LoVo (cell line): Measurements from ENCODE around the gene SNED1.
"Not testable (repeated sequence)": the region's sequence is repeated elsewhere in the genome, so short reads cannot be mapped to it uniquely, and the experiment has no call there.

Experiments used
- DNase-seq: peaks from one replicate; pipeline ENCODE4 v3.0.0-alpha.2; 2016; ENCODE audit warnings: low spot score

The SNED1 gene

DNA sequence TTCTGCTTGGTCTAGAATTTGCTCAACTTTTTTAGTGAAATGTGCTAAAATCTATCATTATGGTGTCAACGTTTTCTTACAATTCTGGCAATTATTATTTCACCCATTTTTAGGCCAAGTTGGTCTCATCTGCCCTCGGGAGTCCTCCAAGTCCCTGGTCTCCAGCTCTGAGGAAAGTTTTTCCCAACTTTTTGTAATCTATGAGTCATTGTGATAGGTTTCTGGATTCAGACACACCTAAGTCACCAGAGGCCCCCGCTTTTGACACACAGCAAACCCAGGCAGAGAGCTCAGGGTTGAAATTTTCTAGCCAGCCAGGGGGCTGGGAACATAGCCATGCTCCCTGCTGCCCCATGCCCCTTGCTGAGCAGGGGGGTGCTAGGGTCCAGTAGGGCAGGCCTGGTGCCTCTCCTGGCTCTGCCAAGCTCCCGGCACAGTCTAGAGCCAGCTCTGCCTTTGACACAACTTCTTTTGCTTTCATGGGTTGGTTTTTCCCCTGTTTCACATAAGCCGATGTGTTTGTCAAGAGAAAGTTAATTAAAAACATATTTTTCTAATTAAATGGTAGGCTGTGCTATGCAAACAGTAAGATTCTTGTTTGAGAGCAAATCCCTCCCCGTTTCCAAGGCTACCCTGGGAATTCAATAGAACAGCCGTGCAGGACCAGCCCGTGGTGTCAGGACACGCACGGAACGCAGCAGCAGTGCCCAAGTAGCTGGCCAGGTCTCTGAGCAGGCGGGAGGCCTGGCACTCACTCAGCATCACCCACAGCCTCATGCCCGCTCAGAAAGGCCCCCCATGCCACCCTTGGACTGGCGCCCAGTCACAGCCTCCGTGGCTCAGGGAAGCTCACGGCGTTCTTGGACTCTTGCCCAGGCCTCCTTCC lies 25.5 kb upstream of the SNED1 start:
- no peak for DNase-seq

- no peak for DNase-seq
These were observed 23.4 kb upstream of the SNED1 start for GRCh38 chr2:240974771-240975572.

DNA sequence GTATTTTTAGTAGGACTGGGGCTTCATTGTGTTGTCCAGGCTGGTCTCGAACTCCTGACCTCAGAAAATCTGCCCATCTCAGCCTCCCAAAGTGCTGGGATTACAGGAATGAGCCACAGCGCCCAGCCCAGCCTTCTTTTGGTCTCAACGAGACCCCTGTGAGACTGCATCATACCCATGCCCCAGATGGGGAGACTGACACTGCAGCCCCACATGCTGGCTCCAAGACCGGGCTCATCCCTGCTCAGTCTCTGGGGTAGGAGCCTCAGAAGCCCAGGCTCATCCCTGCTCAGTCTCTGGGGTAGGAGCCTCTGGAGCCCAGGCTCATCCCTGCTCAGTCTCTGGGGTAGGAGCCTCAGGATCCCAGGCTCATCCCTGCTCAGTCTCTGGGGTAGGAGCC lies 22.5 kb upstream of the SNED1 start:
- DNase-seq: not testable (repeated sequence)

GRCh38 chr2:240981280-240981679 lies 17.1 kb upstream of the SNED1 start:
- no peak for DNase-seq

DNA sequence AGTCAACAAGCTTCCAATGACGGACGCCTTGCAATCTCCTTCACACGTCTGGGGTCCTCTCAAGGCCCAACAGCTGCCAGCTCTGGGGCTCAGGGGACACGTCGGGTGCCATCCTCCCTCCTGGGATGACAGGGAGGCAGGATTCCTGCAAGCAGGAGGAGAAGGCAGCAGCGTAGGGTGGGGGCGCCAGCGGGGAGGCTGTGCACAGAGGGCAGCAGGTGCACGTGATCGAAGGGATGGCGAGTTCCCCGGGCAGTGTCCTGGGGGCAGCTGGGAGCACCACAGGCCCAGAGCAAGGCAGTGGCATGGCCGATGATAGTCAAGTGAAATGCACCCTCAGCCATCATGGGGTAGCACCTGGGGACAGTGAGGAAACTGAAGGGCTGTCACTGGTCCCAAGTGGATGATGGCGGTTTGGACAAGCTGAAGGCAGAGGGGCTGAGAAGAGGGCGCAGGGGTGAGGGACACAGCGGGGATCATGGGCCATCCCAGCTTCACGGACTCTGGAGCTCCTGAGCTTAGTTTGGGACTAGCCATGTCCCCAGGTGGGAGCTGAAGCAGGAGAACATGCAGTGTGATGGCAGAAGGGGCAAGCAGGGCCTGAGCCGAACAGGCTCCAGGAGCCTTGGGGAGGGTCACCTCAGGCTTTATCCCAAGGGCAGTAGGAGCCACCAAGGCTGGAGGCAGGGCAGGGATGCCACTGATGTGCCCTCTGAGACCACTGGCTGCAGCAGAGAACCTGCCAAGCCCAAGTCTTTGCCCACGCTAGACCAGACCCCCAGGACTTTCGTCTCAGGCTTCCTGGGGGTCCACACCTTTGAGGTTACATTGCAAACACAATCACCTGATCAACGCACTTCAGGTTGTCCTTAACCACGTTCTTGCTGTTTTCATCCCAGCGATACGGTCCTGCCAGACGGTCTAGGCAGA lies 16.3 kb upstream of the SNED1 start:
- DNase-seq: no peak

GRCh38 chr2:240982821-240983281 lies 15.6 kb upstream of the SNED1 start:
- no peak for DNase-seq

DNA sequence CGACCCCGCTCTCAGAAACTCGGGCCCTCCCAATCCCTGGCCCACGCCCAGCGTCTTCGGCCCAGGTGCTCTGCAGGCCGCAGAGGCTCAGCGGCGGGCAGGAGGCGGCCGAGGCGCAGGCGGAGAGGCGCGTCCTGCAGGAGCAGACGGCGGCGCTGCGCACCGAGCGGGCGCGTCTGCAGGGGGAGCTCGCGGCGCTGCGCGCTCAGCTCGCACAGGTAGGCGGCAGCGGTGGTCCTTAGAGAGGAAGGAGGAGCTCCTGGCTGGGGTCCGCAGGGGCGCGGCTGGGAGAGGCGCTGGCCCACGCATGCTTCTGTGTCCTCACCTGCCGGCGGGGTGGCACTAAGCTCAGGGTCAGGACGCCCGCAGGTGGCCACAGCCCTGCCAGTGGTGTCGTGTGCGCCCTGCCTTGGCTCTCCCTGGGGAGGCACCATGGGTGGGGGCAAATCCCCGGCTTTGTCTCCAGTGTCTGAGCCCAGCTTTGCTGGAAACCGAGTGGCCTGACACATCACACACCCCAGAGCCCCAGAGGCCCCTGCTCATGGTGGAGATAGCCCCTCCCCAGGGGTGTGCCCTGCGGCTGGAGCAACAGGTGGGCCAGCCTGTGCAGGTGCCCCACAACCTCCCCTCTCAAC lies 14.9 kb upstream of the SNED1 start:
- peak; percentile 12 for DNase-seq

GRCh38 chr2:240983996-240984498 lies 14.4 kb upstream of the SNED1 start:
- no peak for DNase-seq

GRCh38 chr2:240985881-240986786 lies 12.3 kb upstream of the SNED1 start:
- no peak for DNase-seq

DNA sequence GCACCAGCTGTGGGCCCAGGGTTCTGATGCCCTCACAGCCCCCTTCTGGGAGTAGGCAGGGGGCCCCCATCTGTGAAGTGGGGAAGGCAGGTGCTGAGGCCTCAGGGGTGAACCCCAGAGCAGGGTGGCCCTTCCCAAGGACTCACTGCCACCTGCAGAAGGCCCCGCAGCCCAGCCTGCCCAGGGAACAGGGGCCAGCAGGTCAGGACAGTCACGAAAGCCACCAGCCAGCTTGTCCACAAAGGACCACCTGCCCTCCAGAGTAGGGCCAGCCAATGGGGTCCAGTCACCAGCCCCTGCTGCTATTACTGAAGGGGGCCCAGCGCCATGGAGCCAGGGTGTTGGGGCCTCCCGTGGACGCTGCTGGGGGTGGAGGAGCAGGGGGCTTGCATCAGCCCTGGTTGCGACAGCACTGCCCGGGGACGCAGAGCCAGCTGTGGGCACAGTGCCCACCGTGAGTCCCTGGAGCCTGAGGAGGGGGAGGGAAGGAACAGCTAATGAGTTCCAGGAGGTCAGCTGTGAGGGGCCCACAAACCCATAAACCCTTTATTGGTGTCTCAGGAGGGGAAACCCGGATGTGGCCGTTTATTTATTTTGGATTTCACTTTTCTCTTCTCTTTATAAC lies 11.5 kb upstream of the SNED1 start:
- no peak for DNase-seq

DNA sequence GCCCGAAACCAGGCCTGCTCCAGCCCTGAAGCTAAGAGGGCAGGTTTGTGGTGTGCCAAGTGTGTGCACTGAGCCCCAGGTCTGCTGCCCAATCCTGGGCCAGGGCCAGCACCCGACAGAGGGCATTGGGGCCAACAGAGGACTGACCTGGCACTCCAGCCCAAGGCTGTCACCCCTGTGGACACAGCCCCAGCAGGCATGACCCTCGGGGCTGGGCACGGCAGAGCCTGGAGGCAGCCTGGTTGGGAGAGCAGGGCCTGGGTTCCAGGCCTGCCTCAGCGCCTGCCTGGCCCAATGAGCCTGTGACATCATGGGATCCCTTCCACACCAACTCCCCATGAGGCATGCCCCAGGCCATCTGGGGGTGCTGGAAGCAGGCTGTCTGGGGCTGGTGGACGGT lies 10.8 kb upstream of the SNED1 start:
- no peak for DNase-seq

- no peak for DNase-seq
These were observed 10.3 kb upstream of the SNED1 start for GRCh38 chr2:240988146-240988545.

DNA sequence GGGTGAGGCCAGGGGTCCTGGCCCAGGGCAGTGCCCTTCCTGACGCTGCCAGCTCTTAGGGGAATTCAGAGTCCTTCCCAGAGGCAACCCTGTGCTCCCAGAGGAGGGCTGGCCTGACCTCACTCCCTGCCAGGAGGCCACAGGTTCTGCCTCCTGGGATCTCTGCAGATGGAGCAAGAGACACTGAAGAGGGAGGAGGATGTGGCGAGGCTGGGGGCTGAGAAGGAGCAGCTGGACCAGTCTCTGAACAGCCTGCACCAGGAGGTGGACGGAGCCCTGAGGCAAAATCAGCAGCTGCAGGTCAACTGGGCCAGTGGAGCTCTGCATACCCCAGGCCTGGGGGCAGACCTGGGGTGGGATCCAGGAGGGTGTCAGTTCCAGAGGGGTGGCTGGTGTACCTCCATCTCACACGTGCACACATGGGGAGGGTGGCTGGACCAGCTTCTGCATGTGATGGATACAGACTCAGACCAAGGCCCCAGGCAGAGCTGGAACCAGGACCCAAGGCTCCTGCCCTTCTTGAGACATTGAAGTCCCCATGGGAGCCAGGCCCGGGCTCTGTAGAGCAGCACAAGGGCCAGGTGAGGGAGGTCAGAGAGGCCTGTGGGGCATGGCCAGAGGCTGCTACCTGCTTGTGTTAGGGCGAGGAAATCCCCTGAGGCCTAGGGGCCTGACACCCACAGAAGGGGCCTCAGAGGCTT lies 9.7 kb upstream of the SNED1 start:
- no peak for DNase-seq

- no peak for DNase-seq
These were observed 8.8 kb upstream of the SNED1 start for GRCh38 chr2:240989451-240990265.

DNA sequence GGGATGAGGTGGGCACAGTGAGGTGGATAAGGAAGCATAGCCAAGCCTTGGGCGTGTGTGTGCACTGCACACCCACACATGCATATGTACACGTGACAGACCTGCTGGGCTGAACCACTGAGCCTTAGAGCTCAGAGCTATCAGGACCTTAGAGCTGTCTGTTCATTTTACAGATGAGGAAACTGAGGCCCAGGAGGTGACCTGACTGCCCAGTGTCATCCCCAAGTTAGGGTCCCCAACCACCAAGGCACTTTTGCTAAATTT lies 8.2 kb upstream of the SNED1 start:
- no peak for DNase-seq

DNA sequence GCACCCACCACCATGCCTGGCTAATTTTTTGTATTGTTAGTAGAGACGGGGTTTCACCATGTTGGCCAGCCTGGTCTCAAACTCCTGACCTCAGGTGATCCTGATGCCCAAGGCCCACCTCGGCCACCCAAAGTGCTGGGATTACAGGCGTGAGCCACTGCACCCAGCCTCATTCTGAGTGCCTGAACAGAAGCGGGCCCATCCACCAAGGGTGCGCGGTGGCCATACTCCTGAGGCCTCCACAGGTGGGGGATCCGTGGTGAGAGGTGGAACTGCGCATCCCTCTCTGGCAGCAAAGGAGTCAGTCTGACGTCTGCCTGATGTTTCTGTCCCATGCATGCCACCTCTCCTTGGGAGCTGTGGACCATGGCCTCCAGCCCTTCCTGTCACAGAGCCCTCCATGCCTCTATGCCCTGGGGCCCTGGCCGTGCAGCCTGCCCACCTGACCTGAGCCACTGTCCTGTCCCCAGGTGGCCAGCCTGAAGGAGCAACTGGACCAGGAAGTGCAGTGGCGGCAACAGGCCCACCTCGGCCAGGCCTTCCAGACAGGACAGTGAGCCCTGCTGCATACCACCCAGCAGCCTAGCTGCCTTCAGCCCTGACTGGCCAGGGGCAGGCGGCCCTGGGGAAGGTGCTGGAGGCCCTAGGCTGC lies 7.6 kb upstream of the SNED1 start:
- DNase-seq: no peak

GRCh38 chr2:240991378-240992263 lies 6.8 kb upstream of the SNED1 start:
- peak; percentile 48 for DNase-seq
